GM21526 (cell line): ENCODE data around the gene ALAD.
A peak's percentile ranks its signal among the peaks of the same experiment; 100 is the strongest.
"Not testable (repeated sequence)": the region's sequence is repeated elsewhere in the genome, so short reads cannot be mapped to it uniquely, and the experiment has no call there.

Source experiments
- ATAC-seq: cut with Tn5 transposase; IDR thresholded peaks from one replicate; pipeline ENCODE4 v1.9.1; 2021; ENCODE audit warnings: moderate library complexity; ENCODE audit not compliant: unreplicated experiment, low FRiP score

Gene ALAD

DNA sequence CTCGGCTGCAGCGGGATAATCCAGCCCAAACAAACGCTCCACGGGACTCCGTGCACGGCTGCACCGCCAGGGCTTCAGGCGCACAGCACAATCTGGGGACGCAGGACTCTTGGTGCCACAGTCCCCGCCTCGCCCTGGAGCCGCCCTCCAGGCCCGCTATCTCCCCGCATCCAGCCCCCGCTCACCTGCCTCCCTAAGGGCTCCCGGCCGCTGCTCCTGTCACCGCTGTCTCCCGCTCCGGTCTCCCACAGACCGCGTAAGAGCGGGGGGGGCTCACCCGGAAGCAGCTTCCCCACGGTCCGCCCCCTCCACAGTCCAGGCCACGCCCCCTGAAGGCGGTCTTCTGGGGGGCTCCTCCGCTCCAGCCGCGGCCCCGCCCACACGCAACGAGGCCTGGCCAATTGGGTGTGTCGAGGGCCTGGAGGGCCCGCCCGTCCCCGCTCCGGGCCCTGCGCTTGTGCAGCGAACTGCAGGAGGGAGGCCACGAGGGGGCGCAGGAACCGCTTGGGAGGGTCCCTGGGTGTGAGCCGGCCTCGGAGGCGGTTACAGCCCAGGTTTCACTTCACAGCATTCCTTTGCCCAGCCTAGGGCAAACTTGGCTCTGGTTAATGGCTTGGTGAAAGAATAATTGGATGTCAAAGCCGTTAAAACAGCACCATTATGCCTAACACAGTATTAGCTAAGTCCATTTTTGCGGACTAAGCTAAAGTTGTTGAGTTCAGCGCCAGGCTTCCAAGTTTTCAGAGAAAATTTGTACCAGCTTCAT lies at the start of gene ALAD:
Gene ALAD, minus strand, starts transcription at position 258 of the 766 bp plus-strand sequence. CDS start 7,725 bp downstream, outside the sequence.
- peak; percentile 99 for ATAC-seq

DNA sequence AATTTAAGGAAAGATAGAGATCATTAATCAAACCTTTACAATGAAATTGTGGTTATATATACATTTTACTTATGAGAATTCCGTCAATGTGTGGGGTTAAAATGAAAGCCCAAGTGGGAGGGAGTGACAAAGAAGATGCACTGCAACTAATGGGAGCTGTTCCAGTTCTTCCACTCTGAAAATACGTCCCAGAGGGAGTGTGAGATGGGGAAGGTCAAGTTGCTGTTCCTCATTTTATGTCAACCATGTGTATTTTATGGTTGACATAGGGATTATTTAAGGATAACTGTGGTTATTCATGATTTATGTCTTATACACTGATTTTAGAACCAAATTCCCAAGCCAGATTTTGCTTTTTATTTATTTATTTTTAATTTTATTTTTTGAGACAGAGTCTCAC lies 48.3 kb upstream of the ALAD start:
- no peak for ATAC-seq

DNA sequence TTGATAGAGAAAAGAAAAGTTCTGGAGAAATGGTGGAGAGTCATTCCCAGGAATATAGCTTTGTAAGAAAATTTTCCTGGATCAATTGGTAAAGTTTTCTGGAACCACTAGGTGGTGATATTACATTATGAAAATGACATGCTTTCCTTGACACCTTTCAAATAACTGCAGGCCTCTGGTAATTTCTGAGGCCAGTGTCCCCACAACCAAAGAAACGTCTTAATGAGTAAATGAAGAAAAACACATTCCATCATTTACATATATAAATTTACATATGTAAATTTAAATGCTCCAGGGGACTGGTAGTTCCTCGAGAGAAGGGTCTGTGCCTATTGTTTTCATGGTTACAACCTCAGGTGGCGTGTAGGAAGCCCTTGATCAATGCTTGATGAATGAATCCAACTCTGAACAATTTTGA lies 45.2 kb upstream of the ALAD start:
- no peak for ATAC-seq

DNA sequence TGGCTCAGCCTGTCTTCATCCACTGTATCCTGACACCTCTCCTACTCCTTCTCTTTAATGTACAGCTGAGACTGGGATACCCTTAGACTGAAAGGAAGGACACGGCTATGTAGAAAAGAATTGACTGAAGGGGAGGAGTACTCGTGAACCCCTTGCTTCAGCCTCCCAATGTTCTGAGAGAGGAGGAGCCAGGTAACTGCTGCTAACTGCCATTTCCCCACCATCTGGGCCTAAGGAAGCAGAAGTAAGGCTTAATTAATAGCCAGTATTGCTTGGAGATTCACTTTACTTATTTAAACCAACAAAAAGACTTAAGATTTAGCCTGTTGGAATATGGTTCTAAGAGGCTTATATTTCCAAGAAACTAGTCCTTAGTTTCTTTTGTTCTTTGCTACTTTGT lies 43.7 kb upstream of the ALAD start:
- ATAC-seq = no peak

DNA sequence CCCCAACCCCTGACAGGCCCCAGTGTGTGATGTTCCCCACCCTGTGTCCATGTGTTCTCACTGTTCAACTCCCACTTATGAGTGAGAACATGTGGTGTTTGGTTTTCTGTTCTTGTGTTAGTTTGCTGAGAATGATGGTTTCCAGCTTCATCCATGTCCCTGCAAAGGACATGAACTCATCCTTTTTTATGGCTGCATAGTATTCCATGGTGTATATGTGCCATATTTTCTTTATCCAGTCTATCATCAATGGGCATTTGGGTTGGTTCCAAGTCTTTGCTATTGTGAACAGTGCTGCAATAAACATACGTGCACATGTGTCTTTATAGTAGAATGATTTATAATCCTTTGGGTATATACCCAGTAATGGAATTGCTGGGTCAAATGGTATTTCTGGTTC lies 36.6 kb upstream of the ALAD start:
- not testable (repeated sequence) for ATAC-seq

DNA sequence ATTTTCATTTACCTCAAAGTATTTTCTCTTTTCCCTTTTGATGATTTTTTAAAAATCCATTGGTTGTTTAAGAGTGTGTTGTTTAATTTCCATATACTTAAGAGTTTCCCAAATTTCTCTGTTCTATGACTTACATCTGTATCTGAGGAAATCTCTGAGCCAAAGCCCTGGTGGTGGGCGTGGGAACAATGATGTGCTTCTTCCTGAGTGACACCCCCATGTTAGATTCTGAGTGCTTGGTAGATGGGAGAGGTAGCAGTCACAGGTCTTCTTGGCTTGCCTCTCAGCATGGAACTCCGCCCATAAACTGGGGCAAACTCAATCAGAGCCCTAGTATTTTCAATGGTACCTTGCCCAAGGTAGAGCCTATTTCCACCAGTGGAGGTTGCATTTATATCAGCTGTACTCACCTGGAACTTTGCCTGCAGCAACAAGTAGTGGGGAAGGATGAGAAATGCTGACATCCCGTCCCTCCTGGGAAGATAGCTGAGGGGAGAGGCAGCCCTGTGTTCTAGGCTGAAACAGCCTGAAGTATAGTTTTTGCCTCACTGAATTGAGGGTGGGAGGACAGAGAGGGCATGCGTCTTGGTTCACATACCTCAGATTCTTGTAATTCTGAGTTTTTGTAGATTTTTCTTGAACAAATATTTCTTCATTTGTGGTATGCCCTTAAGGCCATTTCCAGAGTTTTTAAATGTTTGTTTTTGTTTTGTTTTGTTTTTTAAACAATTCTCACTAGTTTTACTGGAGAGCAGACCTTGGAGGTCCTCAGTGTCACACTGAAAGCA lies 35.8 kb upstream of the ALAD start:
- ATAC-seq = no peak

DNA sequence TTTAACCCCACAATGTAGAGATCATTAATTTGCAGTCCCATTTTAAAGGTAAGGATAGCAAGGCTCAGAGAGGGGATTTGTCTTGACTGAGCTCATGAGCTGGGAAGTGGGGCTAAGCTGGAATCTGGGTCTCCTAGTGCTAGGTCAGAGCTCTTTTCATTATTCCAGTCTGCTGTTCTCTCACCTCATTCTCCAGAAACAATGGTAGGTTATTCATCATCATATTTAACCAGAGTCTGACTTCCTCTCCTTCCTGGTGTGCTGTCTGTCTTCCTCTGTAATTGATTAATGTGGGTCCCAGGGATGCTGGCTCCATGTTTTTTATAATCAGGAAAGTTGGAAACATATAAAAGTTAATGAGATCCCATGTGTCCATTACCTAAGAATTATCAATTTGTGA lies 30.1 kb upstream of the ALAD start:
- no peak for ATAC-seq

DNA sequence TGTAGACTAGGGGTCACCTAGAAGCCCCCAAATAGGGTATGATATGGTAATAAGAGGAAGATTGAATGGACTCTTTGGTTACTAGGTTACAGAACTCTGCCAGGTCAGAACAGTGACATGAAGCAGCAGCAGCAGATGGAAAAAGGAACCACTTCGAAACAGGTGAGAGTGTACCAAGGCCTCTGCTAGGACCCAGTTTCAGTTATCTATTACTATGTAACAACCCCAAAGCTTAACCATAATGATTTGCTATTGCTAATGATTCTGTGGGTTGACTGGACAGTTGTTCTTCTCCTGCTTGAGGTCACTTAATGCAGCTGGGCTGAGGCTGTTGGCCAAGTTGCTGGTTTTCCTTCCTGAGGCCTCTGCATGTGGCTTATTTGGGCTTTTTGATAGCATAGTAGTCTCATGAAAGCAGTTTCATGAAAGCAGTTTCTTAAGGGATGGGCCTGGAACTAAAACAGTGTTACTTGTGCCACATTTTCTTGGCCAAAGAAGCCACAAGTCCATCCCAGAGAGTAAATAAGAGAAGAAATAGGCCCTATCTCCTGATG lies 27.1 kb upstream of the ALAD start:
- ATAC-seq = no peak

DNA sequence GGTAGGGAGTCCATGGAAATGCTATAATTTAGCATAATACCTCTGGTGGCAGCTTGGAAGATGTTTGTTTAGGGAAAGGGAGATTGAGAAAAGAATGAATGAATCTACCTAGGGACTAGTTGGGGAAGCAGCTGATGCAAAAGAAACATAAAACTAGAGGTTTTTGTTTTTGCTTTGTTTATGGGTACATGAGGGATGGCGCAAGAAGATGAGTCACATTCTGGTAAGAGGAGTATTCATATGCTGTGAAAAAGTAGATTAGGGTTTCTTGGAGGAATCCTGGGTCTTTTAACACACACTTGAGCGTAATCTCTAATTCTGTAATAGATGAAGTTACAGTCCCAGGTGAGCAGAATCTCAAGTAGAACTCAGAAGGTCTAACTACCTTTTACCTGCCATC lies 26.5 kb upstream of the ALAD start:
- no peak for ATAC-seq

DNA sequence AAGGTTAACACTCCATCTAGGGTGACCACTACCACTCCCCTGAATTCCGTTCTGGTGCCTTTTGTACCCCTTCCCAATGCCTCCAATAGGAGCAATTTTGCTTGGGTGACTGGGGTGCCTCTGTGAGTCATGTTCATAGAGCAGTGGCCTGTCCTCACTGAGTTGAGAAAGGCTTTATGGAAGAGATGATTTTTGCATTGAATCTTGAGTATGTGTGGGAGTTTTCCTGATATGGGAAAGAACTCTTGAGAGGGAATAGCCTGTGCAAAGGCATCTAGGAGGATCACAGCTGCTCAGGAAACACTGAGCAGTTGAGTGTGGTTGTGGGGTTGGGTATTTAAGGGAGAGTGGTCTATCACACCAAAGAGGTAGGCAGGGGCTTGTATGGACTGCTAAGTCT lies 25.6 kb upstream of the ALAD start:
- no peak for ATAC-seq

DNA sequence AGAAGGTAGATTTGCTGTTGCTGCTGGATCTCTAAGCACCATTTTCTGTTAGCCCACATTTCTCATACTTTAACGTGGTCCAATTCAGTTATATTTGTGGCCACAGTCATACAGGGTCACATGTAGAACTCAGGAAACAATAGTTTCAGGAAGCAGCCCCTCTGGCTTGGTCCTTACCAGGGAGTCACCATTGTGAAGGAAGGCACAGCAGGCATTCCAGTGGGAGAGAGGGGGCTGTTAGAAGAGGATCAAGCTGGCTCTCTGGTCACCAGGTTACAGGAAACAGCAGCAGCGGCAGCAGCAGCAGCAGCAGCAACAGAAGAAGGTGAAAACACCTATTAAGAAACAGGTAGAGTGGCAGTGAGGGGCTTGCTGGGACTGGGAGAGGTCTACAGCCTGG lies 24.0 kb upstream of the ALAD start:
- no peak for ATAC-seq

DNA sequence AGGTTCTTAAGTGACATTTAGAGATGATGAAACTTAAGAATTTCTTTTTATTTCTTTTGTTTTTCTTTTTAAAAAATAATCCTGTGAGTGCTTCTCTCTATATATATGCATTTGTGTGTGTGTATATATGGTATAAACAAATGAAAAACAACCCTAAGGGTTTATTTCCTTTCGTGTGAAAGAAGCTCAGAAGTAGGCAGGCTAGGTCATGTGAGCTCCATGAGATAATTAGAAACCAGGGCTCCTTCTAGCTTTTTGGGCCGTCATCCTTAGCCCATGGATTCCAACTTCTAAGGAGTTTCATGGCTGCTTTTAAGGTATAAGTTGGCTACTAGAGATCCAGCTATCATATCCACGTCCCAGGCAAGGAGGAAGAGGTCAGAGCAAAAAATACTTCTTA lies 20.6 kb upstream of the ALAD start:
- no peak for ATAC-seq

DNA sequence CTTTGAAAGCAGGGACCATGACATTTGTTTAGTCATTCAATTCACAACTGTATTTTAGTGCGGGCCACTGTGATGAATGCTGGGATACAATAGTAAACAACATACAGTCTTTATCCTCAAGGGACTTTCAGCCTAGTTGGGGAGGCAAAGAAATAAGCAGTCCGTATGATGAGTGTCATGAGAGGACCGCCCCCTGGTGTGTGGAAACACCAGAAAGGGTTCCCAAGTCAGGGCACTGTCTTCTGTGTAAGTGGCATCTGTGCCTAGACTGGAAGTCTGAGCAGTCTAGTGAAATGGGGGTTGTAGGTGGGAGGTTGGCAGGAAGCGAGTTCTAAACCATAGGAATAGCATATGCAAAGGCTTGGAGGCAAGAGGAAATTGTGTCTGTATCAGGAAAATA lies 16.3 kb upstream of the ALAD start:
- no peak for ATAC-seq

DNA sequence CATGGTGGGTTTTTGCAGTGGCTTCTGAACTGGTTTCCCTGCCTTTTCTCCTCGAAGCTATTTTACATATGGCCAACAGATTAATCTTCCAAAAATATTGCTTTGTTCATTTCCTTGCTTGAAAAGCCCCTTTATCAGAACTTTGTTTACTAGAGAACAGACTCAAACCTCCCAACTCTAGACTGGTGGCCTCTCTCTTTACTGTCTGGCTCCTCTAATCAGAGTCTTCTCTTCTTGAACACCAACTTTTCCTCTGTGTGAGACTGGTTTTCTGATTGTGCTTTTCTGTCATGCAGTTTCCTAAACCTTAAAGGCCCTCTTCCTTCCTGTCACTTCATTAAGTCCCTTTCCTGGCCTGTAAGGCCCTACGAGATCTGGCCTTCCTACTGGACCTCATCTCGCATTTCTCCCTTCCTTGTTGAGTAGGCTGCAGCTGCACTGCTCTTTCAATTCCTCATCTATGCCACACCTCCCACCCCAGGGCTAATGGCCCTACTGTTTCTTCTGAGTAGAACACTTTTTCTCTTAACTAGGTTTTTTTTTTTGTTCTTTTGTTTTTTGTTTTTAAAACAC lies 15.2 kb upstream of the ALAD start:
- ATAC-seq = peak; percentile 90

DNA sequence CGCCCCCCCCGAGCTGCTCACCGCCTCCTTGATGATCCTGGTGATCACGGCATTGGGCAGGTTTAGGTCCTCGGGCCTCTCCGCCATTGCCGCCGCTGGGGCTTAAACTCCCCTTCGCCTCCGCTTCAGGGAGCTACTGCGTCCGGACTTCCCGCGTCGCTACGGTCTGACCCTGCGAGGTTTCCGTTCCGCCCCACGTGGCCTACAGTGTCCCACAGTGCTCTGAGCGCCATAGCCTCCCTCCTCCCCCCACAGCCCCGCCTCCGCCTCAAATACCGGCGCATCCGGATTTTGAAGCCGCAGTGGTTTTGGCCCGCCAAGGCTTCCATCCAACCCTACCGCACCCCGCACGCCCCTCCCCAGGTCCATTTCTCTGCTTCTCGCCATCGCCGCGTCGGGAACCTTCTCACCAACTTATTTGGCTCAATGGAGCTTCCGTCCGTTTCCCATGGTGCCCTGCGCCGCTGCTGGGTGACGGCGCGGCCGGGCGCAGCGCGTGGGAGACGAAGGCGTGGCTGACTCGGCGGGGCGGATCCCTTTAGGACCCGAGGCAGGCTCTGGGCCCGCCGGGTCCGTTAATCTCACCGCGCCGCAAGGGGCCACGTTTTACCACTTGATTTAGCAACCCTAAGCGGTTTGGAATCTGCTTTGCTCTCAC lies 9.3 kb upstream of the ALAD start, which contains the start of the genes C9orf43 and POLE3:
Gene C9orf43, plus strand, starts transcription at position 541 of the 658 bp plus-strand sequence. CDS start 2,747 bp downstream, outside the sequence.
Gene POLE3, minus strand, starts transcription at position 469 of the 658 bp plus-strand sequence. Its CDS starts 382 bp downstream, at position 87.
- ATAC-seq = peak; percentile 89

DNA sequence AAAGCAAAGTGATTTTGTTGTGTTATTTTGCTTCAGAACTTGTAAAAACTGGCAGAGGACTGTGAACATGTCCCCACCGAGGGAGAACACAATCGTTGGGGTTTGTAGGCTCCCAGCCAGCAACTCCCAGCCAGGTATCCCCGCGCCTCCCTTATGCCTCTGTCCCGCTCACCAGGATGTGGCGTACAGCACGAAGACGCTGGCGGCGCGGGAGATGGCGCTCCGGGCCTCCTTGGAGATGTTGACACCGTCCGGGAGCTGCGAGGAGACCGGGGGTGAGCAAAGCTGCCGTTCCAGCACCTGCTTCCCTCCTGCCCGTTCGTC lies 8.8 kb upstream of the ALAD start:
- ATAC-seq = peak; percentile 18

DNA sequence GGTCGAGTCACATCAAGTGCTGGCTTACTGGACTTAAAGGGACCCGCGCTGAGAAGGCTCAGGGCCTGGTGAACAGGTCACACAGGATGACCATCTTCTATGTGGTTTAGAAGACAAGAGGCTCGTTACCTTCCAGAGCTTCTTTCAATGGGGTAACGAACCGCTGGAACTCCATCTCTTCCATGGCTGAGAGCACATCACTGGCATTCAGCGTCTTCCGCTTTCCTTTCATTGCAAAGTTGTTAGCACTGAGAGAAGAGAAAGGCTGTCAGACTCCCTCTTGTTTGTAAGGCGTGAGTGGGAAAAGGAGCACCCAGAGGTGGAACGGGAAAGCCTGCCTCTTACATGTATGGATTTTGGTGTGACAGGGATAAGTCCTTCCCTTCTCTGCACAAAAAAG lies 8.4 kb upstream of the ALAD start:
- no peak for ATAC-seq

DNA sequence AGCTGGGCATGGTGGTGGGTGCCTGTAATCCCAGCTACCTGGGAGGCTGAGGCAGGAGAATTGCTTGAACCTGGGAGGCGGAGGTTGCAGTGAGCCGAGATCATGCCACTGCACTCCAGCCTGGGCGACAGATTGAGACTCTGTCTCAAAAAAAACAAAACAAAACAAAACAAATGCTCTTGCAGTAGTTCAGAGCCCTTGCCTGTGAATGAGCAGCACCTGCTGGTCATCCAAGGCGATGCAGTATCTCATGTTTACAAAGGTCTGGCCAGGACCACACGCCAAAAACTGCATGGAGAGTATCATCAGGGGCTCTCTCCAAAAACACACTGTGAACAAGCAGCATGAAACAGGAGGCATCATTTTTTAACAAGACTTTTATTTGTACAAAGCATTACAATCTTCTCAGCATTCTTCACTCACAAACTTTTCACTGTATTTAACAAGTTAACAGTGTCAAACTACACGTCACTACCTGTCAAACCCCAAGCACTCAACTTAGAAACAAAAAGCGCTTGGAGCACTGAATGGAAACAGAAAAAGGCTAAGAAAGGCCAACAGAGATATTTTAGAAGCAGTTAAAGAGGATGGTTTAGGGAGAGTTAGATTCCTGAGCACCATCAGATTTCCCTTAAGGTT lies 5.9 kb upstream of the ALAD start:
- not testable (repeated sequence) for ATAC-seq

DNA sequence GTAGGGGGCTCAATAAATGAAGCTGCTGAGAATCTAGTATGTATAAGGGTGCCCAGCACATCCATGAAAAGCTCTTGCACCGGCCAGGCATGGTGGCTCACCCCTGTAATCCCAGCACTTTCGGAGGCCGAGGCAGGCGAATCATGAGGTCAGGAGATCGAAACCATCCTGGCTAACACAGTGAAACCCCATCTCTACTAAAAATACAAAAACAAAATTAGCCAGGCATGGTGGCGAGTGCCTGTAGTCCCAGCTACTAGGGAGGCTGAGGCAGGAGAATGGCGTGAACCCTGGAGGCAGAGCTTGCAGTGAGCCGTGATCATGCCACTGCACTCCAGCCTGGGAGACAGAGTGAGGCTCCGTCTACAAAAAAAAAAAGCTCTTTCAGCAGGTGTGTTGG lies 5.3 kb upstream of the ALAD start:
- not testable (repeated sequence) for ATAC-seq

DNA sequence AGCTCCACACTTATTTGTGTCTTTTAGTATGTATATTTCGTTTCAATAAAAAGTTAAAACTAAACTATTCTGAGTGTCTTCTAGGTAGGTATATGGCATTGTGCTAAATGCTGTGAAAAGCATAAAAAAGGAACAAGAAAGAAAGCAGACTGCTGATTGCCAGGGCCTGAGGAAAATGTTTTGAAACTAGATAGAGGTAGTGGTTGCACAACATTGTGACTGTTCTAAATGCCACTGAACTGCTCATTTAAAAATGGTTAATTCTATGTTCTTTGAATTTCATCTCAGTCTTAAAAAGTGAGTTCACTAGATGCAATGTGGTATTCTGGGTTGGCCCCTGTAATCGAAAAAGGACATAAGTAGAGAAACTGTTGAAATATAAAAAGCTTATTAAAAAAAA lies 2.6 kb upstream of the ALAD start:
- ATAC-seq = no peak
